Peyer's patch (tissue), 4 donors: ENCODE data around the gene SLC31A2. TPM values are rescaled to one million over a fixed set of nuclear protein-coding genes. Genes with fewer than 3 reads are reported as not detected.

ENCODE experiments used
- DNase-seq, 3 donors: peaks; one replicate each; pipeline ENCODE4 v3.0.0-alpha.2; 2017 to 2019
- H3K27ac ChIP-seq, 4 donors: fragments of 200-600 bp; sonication (generic); one replicate each; pipeline ENCODE4 v1.5.1; 2016 to 2019
- H3K27me3 ChIP-seq, 2 donors: fragments of 200-600 bp; sonication (generic); one replicate each; pipeline ENCODE4 v1.5.1; 2019
- H3K36me3 ChIP-seq, 3 donors: fragments of 200-600 bp; sonication (generic); one replicate each; pipeline ENCODE4 v1.5.1; 2016 to 2019
- H3K4me1 ChIP-seq, 4 donors: fragments of 200-600 bp; sonication (generic); one replicate each; pipeline ENCODE4 v1.5.1; 2016 to 2019
- H3K4me3 ChIP-seq, 4 donors: fragments of 200-600 bp; sonication (generic); 1 replicate in 3 of 4; 2 replicates in 1 of 4; pipeline ENCODE4 v1.5.1; 2016 to 2019; ENCODE audit warnings: mild to moderate bottlenecking in 1 of 4
- H3K9me3 ChIP-seq, 4 donors: fragments of 200-600 bp; sonication (generic); one replicate each; pipeline ENCODE4 v1.5.1; 2016 to 2019; ENCODE audit warnings: mild to moderate bottlenecking in 1 of 4
- POLR2A ChIP-seq, 2 donors: fragments of 450-650 bp; IDR thresholded peaks; one replicate each; pipeline ENCODE4 v1.5.1; 2017; ENCODE audit warnings: antibody characterized with exemption in 2 of 2, mild to moderate bottlenecking in 2 of 2, moderate library complexity in 2 of 2
- total RNA-seq, 4 donors: library from RNA; depleted of rRNA; stranded (reverse); fragments of >200 nt; gene quantifications; one replicate each; pipeline ENCODE4 v1.1.0, GENCODE V29; 2016
- TF ChIP-seq, protein P1 (sequence below), 6 experiments: fragments of 450-650 bp in 4 of 6; fragments of 200-600 bp in 2 of 6; sonication (generic) in 1 of 6; IDR thresholded peaks; one replicate each; pipeline ENCODE4 v1.5.1; 2017 to 2019; ENCODE audit warnings: antibody characterized with exemption in 6 of 6, mild to moderate bottlenecking in 3 of 6, moderate library complexity in 1 of 6

Gene SLC31A2
- total RNA-seq, 4 donors from 2014 or later = 12.4 to 116 (median 56.2) TPM

DNA sequence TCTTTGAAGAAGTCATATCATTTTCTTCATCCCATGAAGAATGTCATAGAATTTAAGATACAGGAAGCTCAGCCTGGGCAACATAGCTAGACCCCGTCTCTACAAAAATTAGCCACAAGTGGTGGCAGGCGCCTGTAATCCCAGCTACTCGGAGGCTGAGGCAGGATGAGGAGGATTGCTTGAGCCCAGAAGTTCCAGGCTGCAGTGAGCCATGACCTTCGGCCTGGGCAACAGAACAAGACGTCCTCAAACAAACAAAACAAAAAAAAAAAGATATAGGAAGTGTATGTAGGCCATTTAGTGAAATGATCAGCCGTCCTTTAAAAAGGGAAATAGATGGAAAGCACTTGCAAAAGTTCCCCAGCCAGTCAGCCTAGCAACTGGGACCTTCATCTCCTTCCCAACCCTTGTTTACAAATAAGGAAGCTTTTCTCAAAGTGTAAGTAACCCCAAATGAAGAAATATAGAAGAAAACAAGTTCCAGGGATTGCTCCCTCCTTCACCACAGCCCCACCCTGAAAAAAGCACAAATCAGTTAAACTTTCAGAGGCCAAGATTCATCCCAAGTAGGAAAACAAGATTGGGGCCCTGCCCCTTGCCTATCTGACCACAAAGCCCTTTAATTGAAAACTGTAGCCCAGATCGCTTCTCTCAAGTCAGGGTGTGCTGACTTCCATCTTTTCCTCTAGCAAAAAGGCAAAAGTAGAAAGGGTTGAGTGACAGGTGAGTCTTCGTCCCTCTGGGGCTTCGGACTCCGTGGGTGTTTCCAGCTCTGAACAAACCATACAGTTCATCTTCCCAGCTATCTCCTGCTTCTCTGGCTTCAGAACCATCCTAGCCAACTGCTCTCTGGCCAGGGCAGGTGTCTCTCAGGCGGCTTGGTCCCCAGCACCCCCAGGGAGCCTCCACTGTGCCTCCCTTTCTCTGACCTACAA lies 1.2 kb downstream of the SLC31A2 start:
- TF ChIP-seq POLR2A (IDR thresholded peaks at IDR 0.05) = peak in 1 of 2 donors; percentile 29
- TF ChIP-seq, protein P1, sequence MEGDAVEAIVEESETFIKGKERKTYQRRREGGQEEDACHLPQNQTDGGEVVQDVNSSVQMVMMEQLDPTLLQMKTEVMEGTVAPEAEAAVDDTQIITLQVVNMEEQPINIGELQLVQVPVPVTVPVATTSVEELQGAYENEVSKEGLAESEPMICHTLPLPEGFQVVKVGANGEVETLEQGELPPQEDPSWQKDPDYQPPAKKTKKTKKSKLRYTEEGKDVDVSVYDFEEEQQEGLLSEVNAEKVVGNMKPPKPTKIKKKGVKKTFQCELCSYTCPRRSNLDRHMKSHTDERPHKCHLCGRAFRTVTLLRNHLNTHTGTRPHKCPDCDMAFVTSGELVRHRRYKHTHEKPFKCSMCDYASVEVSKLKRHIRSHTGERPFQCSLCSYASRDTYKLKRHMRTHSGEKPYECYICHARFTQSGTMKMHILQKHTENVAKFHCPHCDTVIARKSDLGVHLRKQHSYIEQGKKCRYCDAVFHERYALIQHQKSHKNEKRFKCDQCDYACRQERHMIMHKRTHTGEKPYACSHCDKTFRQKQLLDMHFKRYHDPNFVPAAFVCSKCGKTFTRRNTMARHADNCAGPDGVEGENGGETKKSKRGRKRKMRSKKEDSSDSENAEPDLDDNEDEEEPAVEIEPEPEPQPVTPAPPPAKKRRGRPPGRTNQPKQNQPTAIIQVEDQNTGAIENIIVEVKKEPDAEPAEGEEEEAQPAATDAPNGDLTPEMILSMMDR (IDR thresholded peaks at IDR 0.05) = no peak
- Histone ChIP-seq H3K4me1 (peaks cover 0 to 6% (median 2%) of the 10 kb centered on the region in 4 donors), H3K27ac (peak overlapping the region in 3 of 4 donors; percentile 72 to 80 (median 77)), H3K9me3 (no peaks in the 10 kb centered on the region), H3K27me3 (no peaks in the 10 kb centered on the region), H3K36me3 (no peaks in the 10 kb centered on the region), H3K4me3 (peak overlapping the region; percentile 65 to 87 (median 75))
- peak in 2 of 3 donors; percentile 56 to 63 for DNase-seq

DNA sequence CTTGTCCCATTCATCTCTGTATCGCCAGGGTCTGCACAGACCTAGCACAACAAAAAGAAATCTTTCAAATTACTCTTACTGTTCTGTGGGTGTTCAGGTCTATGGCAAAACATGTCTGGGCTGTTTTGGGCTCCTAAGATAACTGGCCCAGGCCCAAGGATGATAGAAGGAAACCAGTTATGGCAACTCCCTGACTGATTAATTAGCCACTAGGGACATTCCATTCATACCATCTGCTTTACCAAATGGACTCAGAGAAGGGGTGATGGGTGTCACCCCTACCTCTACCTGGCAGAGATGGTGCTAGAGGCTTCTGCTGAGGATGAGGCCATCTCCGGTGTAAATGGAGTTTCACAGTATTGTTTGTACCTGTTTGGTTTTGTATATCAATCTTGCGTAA lies 1.9 kb downstream of the SLC31A2 start:
- TF ChIP-seq POLR2A (IDR thresholded peaks at IDR 0.05) = no peak
- TF ChIP-seq, protein P1 (IDR thresholded peaks at IDR 0.05) = no peak
- Histone ChIP-seq H3K9me3 (no peaks in the 10 kb centered on the region), H3K4me1 (peaks cover 0 to 6% (median 2%) of the 10 kb centered on the region in 4 donors), H3K36me3 (peaks cover 0 to 2% (median 0%) of the 10 kb centered on the region in 3 donors), H3K27me3 (no peaks in the 10 kb centered on the region), H3K27ac (peak overlapping the region in 2 of 4 donors; percentile 0 to 2), H3K4me3 (peak overlapping the region in 2 of 4 donors; percentile 65 to 69)
- no peak for DNase-seq

DNA sequence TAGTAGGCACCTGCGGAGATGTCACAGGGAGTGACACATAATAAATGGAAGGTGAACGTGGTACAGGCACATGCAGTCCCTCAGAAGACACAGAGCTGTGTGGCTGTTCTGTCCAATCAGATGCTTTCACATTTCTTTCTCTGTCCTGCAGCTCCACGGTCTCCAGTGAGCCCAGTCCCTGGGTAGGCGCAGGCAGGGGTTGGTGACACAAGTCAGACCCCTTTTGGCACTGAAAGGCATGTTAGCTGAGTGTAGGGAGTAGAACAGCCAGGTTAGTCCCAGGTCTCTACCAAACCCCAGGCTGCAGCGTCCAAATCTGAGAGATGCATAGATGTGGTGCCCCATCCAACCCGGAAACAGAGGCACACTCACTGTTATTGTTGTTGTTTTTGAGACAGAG lies 2.8 kb downstream of the SLC31A2 start:
- Histone ChIP-seq H3K9me3 (no peaks in the 10 kb centered on the region), H3K4me1 (peaks cover 0 to 6% (median 2%) of the 10 kb centered on the region in 4 donors), H3K4me3 (no peak overlapping the region), H3K27ac (no peak overlapping the region), H3K27me3 (no peaks in the 10 kb centered on the region), H3K36me3 (peaks cover 0 to 11% (median 0%) of the 10 kb centered on the region in 3 donors)
- TF ChIP-seq POLR2A (IDR thresholded peaks at IDR 0.05) = no peak
- TF ChIP-seq, protein P1 (IDR thresholded peaks at IDR 0.05) = no peak
- DNase-seq = no peak

DNA sequence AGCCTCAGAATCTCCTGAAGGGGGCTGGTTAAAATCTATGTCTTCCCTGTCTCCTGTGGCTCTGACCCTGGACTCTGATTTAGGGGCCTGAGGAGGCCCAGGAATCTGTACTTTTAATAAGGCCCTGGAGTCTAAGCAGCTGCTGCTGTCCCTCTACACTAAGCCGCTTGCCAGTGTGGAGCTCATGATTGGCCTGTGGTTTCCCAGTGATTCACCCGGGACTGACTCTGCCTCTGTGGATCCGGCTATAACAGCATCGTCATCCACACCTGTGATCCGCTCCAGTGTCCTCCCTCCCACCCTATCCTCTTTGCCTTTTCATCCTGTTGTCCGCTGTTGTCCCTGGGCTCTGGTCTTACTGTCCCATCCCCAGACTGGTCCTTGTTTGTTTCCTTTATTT lies 3.7 kb downstream of the SLC31A2 start:
- H3K4me3 ChIP-seq = no peak overlapping the region
- TF ChIP-seq, protein P1 (IDR thresholded peaks at IDR 0.05) = no peak
- no peak for TF ChIP-seq POLR2A (IDR thresholded peaks at IDR 0.05)
- H3K36me3 ChIP-seq = peaks cover 0 to 20% (median 0%) of the 10 kb centered on the region in 3 donors
- DNase-seq = no peak
- H3K9me3 ChIP-seq = no peaks in the 10 kb centered on the region
- peak overlapping the region in 1 of 4 donors; percentile 10 for H3K27ac ChIP-seq
- peaks cover 0 to 6% (median 2%) of the 10 kb centered on the region in 4 donors for H3K4me1 ChIP-seq
- H3K27me3 ChIP-seq = no peaks in the 10 kb centered on the region

DNA sequence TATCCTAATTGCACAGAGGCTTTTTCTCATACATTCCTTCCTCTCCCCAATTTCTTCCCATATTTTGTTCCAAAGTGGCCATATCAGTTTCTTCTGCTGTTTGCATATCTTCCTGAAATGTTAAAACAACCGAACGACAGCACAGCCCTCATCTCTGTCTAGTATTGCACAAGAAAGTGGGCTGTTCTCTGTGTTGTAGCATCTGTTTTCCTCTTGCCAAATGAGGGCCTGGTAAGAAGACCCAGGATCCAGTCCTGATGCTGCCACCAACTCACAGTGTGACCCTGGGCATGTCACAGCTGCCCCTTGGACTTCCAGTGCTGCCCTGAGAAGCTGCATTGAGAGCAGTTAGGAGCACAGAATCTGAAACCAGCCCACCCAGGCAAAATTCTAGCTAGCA lies 4.1 kb downstream of the SLC31A2 start:
- H3K27ac ChIP-seq = peak overlapping the region in 1 of 4 donors; percentile 10
- TF ChIP-seq, protein P1 (IDR thresholded peaks at IDR 0.05) = no peak
- TF ChIP-seq POLR2A (IDR thresholded peaks at IDR 0.05) = no peak
- H3K36me3 ChIP-seq = peaks cover 0 to 25% (median 0%) of the 10 kb centered on the region in 3 donors
- no peaks in the 10 kb centered on the region for H3K27me3 ChIP-seq
- H3K4me3 ChIP-seq = no peak overlapping the region
- H3K4me1 ChIP-seq = peaks cover 0 to 6% (median 2%) of the 10 kb centered on the region in 4 donors
- no peaks in the 10 kb centered on the region for H3K9me3 ChIP-seq
- DNase-seq = no peak
